Measurements from ENCODE around the gene TALDO1. TPM values are rescaled to one million over a fixed set of nuclear protein-coding genes. Genes with fewer than 3 reads are reported as not detected.

TALDO1 gene
- total and polyA plus RNA-seq, 10 of the 15 experiments (the other 5 are each of a cell fraction or from before 2014, with no cell fraction given): 121 to 302 (median 182) TPM

- no peak for TF ChIP-seq E4F1 (IDR thresholded peaks at IDR 0.05; ENCODE audit: borderline replicate concordance, partially characterized antibody)
- no peak for TF ChIP-seq BCL11A (IDR thresholded peaks at IDR 0.05; ENCODE audit: low read depth, low read length)
- TF ChIP-seq RELB (IDR thresholded peaks at IDR 0.05; ENCODE audit: low read depth): no peak
- no peak for TF ChIP-seq ESRRA (IDR thresholded peaks at IDR 0.05; ENCODE audit: low read length)
Measured at GRCh38 chr11:769887-770641, 22.8 kb downstream of the TALDO1 start (continued).

GRCh38 chr11:770642-771616 is 23.7 kb downstream of the TALDO1 start:
- Histone ChIP-seq H3K79me2 (ENCODE audit: control insufficient read depth, insufficient read depth, low read length) (peaks cover 19% of the 10 kb centered on the region), H3K36me3 (ENCODE audit: control insufficient read depth in 2 of 2, insufficient read depth in 2 of 2, low read length in 1 of 2) (peaks cover 7 to 29% of the 10 kb centered on the region in 2 experiments; a peak in 3 of 4 replicates), H3K4me2 (ENCODE audit: control insufficient read depth, insufficient read depth) (no peak overlapping the region), H3K27ac (ENCODE audit: control insufficient read depth, insufficient read depth) (no peak overlapping the region), H4K20me1 (ENCODE audit: control insufficient read depth, insufficient read depth) (no peaks in the 10 kb centered on the region), H3K27me3 (replicated peaks in 1 of 2; ENCODE audit: control insufficient read depth in 2 of 2, insufficient read depth in 2 of 2, low read length in 1 of 2) (no peaks in the 10 kb centered on the region), H3K9ac (ENCODE audit: control insufficient read depth, insufficient read depth, low read length) (no peak overlapping the region; the same call in 1 of the 2 replicates), H3K4me1 (ENCODE audit: control insufficient read depth, insufficient read depth, low read length) (peaks cover 7% of the 10 kb centered on the region), H3K9me3 (replicated peaks; ENCODE audit: control insufficient read depth, insufficient read depth, low read length) (no peaks in the 10 kb centered on the region), H2AFZ (ENCODE audit: control insufficient read depth, low read depth, low read length) (no peak overlapping the region), H3K4me3 (no peak overlapping the region)
- TF ChIP-seq ZBTB4 (CRISPR knock-in tag; IDR thresholded peaks at IDR 0.05) (no peak), ZNF622 (IDR thresholded peaks at IDR 0.05) (no peak), SRF (IDR thresholded peaks at IDR 0.05; ENCODE audit: low read depth in 2 of 2, low read length in 2 of 2) (no peak), ZNF207 (IDR thresholded peaks at IDR 0.05; ENCODE audit: borderline replicate concordance) (no peak), BCL3 (IDR thresholded peaks at IDR 0.05; ENCODE audit: borderline replicate concordance, insufficient read depth, low read depth, low read length, poor library complexity, severe bottlenecking) (no peak)
- SMC1A ChIA-PET (ENCODE audit: uncharacterized antibody, unreplicated experiment): no interaction called here
- POLR2A ChIA-PET: no interaction called here
- intact Hi-C loops (cut with micrococcal nuclease; ENCODE audit: unreplicated experiment): no loop called here
- FAIRE-seq (no peak), ATAC-seq (no peak), DNase-seq (ENCODE audit: low read depth, low spot score) (no peak)
- BruUV-seq (replicated peaks): no TSS peak
- 92% methylated on average over 32 of the region's 32 CpGs for WGBS (ENCODE audit: insufficient coverage, insufficient replicate concordance, low lambda C conversion rate, missing lambda C conversion rate)
- in situ Hi-C loops (cut with MboI): no loop called here
- CTCF ChIA-PET: no interaction called here
- RAD21 ChIA-PET (ENCODE audit: unreplicated experiment): no interaction called here

Measured in GM12878 (cell line).